Neuronal stem cell (in vitro differentiated cells): Measurements from ENCODE around the gene PDE1A.

ENCODE experiments used
- DNase-seq: peaks from one replicate; pipeline ENCODE4 v3.0.0-alpha.2; 2013; ENCODE audit warnings: low spot score
- H2AFZ ChIP-seq: one replicate; pipeline ENCODE4 v1.6.1; 2013; ENCODE audit warnings: mild to moderate bottlenecking, low read length, inconsistent platforms
- H2AK5ac ChIP-seq: 2 replicates; pipeline ENCODE4 v1.6.1; 2013; ENCODE audit warnings: low read depth, mild to moderate bottlenecking, inconsistent platforms, low read length, moderate library complexity, mixed read lengths
- H2BK120ac ChIP-seq: 2 replicates; pipeline ENCODE4 v1.6.1; 2013; ENCODE audit warnings: low read depth, mild to moderate bottlenecking, inconsistent platforms, low read length, moderate library complexity, mixed read lengths
- H2BK12ac ChIP-seq: one replicate; pipeline ENCODE4 v1.6.1; 2013; ENCODE audit warnings: low read length, inconsistent platforms
- H2BK15ac ChIP-seq: 2 replicates; pipeline ENCODE4 v1.6.1; 2013; ENCODE audit warnings: mild to moderate bottlenecking, low read length, inconsistent platforms, mixed read lengths
- H2BK5ac ChIP-seq: one replicate; pipeline ENCODE4 v1.6.1; 2013; ENCODE audit warnings: inconsistent platforms, mild to moderate bottlenecking, low read length, moderate library complexity
- H3K14ac ChIP-seq: one replicate; pipeline ENCODE4 v1.6.1; 2013; ENCODE audit warnings: low read length, inconsistent platforms
- H3K18ac ChIP-seq: 2 replicates; pipeline ENCODE4 v1.6.1; 2013; ENCODE audit warnings: low read length, inconsistent platforms
- H3K23ac ChIP-seq: 2 replicates; pipeline ENCODE4 v1.6.1; 2013; ENCODE audit warnings: low read depth, mild to moderate bottlenecking, mixed read lengths, low read length, inconsistent platforms; ENCODE audit not compliant: poor library complexity
- H3K27ac ChIP-seq: replicated peaks from 3 replicates; pipeline ENCODE4 v1.5.1; 2013; ENCODE audit warnings: low read length, inconsistent platforms
- H3K27me3 ChIP-seq, 3 experiments: 2 replicates each; pipeline ENCODE4 v1.6.1; 2013; ENCODE audit warnings: low read length in 3 of 3, mild to moderate bottlenecking in 2 of 3, inconsistent platforms in 1 of 3, low read depth in 1 of 3, mixed read lengths in 1 of 3, moderate library complexity in 1 of 3; ENCODE audit not compliant: control insufficient read depth in 3 of 3, insufficient read depth in 3 of 3
- H3K36me3 ChIP-seq, 2 donors: replicated peaks in 1 of 2; 2 replicates each; pipeline ENCODE4 v1.6.1; 2013; ENCODE audit warnings: low read length in 2 of 2; ENCODE audit not compliant: control insufficient read depth in 2 of 2, insufficient read depth in 2 of 2
- H3K4ac ChIP-seq: 2 replicates; pipeline ENCODE4 v1.6.1; 2013; ENCODE audit warnings: inconsistent platforms, mild to moderate bottlenecking, low read length, moderate library complexity
- H3K4me1 ChIP-seq, 2 donors: 1 replicate in 1 of 2; 2 replicates in 1 of 2; pipeline ENCODE4 v1.6.1; 2013; ENCODE audit warnings: low read length in 2 of 2, low read depth in 1 of 2; ENCODE audit not compliant: control insufficient read depth in 2 of 2, insufficient read depth in 1 of 2
- H3K4me2 ChIP-seq: one replicate; pipeline ENCODE4 v1.6.1; 2013; ENCODE audit warnings: mild to moderate bottlenecking, low read length, inconsistent platforms; ENCODE audit not compliant: insufficient read depth, poor library complexity, severe bottlenecking
- H3K4me3 ChIP-seq, 2 donors: 2 replicates each; pipeline ENCODE4 v1.5.1; 2013; ENCODE audit warnings: low read length in 2 of 2, mild to moderate bottlenecking in 2 of 2, inconsistent platforms in 1 of 2, moderate library complexity in 1 of 2
- H3K79me1 ChIP-seq: one replicate; pipeline ENCODE4 v1.6.1; 2013; ENCODE audit warnings: low read depth, mild to moderate bottlenecking, inconsistent platforms, low read length, moderate library complexity
- H3K9ac ChIP-seq: one replicate; pipeline ENCODE4 v1.6.1; 2013; ENCODE audit warnings: mild to moderate bottlenecking, low read depth, low read length, inconsistent platforms; ENCODE audit not compliant: poor library complexity
- H3K9me3 ChIP-seq, 2 donors: replicated peaks in 1 of 2; 2 replicates each; pipeline versions ENCODE3 to v1.6.1; 2013; ENCODE audit warnings: low read length in 2 of 2, mild to moderate bottlenecking in 2 of 2, inconsistent platforms in 1 of 2, low read depth in 1 of 2, mixed read lengths in 1 of 2, moderate library complexity in 1 of 2; ENCODE audit not compliant: control insufficient read depth in 2 of 2, insufficient read depth in 1 of 2
- H4K8ac ChIP-seq: one replicate; pipeline ENCODE4 v1.6.1; 2013; ENCODE audit warnings: low read depth, mild to moderate bottlenecking, inconsistent platforms, low read length, moderate library complexity
- H4K91ac ChIP-seq: one replicate; pipeline ENCODE4 v1.6.1; 2013; ENCODE audit warnings: low read length, low read depth, mild to moderate bottlenecking, inconsistent platforms; ENCODE audit not compliant: poor library complexity
- WGBS, 2 donors: extraction: QIAGEN DNeasy Blood & Tissue Kit; methylation state at CpG; one replicate each; pipeline ENCODE4 v1.1.7; 2013; ENCODE audit warnings: missing lambda C conversion rate in 2 of 2, mixed read lengths in 1 of 2; ENCODE audit not compliant: insufficient read length in 2 of 2, insufficient replicate concordance in 1 of 2; ENCODE audit errors: extremely low coverage in 2 of 2; 5-methylcytosine and 5-hydroxymethylcytosine counted together

The PDE1A gene

DNA sequence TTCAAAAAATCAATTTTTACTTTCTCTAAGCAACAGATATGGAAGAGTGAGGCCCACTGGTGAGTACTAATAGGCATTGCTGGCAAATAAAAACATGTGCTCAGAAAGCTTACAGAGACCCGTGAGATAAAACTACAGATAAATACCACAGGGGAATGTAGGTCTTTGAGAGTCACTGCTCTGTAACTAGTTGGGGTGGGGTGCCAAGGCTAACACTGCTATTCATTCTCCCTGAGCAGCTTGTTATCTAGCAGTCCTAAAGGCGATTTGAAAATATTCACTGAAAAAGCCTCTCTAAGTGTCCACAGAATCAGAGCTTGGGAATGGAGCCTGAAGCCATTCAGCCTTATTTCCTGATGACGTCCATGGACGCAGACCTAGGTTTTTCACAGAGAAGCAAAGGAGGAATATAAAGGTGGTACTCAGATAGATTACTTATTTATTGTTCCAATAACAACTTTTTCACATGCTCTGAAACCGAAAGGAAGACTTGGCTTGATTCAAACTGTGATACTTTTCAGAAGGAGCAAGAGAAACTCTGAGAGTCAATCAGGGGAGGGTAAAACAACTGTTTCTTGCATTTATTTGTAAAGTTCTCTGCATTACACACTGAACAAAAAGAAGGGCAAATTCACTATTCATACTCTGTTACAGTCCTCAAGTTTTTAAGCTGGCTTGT lies 252.8 kb downstream of the PDE1A start:
- no peak for DNase-seq
- Histone ChIP-seq H3K4me1 (no peaks in the 10 kb centered on the region), H3K27ac (no peak overlapping the region), H3K9ac (no peak overlapping the region), H4K8ac (no peak overlapping the region), H2BK5ac (no peak overlapping the region), H3K27me3 (no peaks in the 10 kb centered on the region), H3K36me3 (no peaks in the 10 kb centered on the region), H3K79me1 (no peaks in the 10 kb centered on the region), H2AFZ (no peak overlapping the region), H3K23ac (no peak overlapping the region), H3K4me2 (no peak overlapping the region), H2BK15ac (no peak overlapping the region), H3K14ac (no peak overlapping the region), H3K4ac (no peak overlapping the region), H3K18ac (no peak overlapping the region), H3K9me3 (peaks cover 0 to 6% of the 10 kb centered on the region in 2 donors), H3K4me3 (no peak overlapping the region), H2AK5ac (no peak overlapping the region), H2BK12ac (no peak overlapping the region), H4K91ac (no peak overlapping the region), H2BK120ac (no peak overlapping the region)
- WGBS, 2 donors: no CpG with 5 or more reads among the region's 5 CpGs

- DNase-seq: no peak
- Histone ChIP-seq H3K4me1 (no peaks in the 10 kb centered on the region), H3K14ac (no peak overlapping the region), H2BK12ac (no peak overlapping the region), H2BK15ac (no peak overlapping the region), H2AK5ac (no peak overlapping the region), H3K27ac (no peak overlapping the region), H3K27me3 (no peaks in the 10 kb centered on the region), H2AFZ (no peak overlapping the region), H3K18ac (no peak overlapping the region), H3K23ac (no peak overlapping the region), H3K9ac (no peak overlapping the region), H3K4me3 (no peak overlapping the region), H3K4me2 (no peak overlapping the region), H3K4ac (no peak overlapping the region), H3K79me1 (no peaks in the 10 kb centered on the region), H3K9me3 (no peaks in the 10 kb centered on the region), H2BK120ac (no peak overlapping the region), H4K91ac (no peak overlapping the region), H3K36me3 (no peaks in the 10 kb centered on the region), H2BK5ac (no peak overlapping the region), H4K8ac (no peak overlapping the region)
- no CpG with 5 or more reads among the region's 3 CpGs for WGBS, 2 donors
These were observed 256.5 kb downstream of the PDE1A start for GRCh38 chr2:182170341-182170740.

DNA sequence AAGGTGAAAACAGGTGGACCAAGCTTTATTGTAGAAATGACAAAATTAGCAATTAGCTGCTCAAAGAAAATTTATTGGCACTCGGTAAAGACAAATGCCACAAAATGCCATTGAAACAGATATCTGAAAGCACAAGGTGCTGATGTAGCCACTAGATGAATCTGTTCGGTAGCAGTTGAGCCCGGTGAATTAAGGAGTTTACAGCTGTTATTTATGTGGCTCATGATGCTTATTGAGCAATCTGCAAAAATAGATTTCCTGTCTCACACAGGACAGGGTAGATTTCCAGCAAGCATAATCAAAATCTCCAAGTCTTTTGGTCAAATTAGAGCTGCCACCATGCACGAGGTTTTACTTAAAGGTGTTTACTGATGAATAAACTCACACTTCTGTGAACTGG lies 259.0 kb downstream of the PDE1A start:
- H3K4me3 ChIP-seq: no peak overlapping the region
- H3K27ac ChIP-seq: no peak overlapping the region
- no peak overlapping the region for H3K4me2 ChIP-seq
- no CpG with 5 or more reads among the region's 4 CpGs for WGBS, 2 donors
- DNase-seq: no peak
- no peak overlapping the region for H2BK12ac ChIP-seq
- H2BK15ac ChIP-seq: no peak overlapping the region
- no peak overlapping the region for H2AK5ac ChIP-seq
- H3K4ac ChIP-seq: no peak overlapping the region
- H3K23ac ChIP-seq: no peak overlapping the region
- H3K18ac ChIP-seq: no peak overlapping the region
- no peaks in the 10 kb centered on the region for H3K36me3 ChIP-seq
- no peak overlapping the region for H2AFZ ChIP-seq
- no peaks in the 10 kb centered on the region for H3K4me1 ChIP-seq
- H4K91ac ChIP-seq: no peak overlapping the region
- H3K27me3 ChIP-seq: no peaks in the 10 kb centered on the region
- H3K9me3 ChIP-seq: no peaks in the 10 kb centered on the region
- no peak overlapping the region for H3K14ac ChIP-seq
- no peaks in the 10 kb centered on the region for H3K79me1 ChIP-seq
- H3K9ac ChIP-seq: no peak overlapping the region
- H2BK5ac ChIP-seq: no peak overlapping the region
- no peak overlapping the region for H2BK120ac ChIP-seq
- H4K8ac ChIP-seq: no peak overlapping the region

GRCh38 chr2:182166841-182167240 lies 260.0 kb downstream of the PDE1A start:
- Histone ChIP-seq H2BK120ac (no peak overlapping the region), H2BK5ac (no peak overlapping the region), H4K91ac (no peak overlapping the region), H3K27ac (no peak overlapping the region), H3K23ac (no peak overlapping the region), H3K9ac (no peak overlapping the region), H3K4me2 (no peak overlapping the region), H3K4me1 (no peaks in the 10 kb centered on the region), H3K36me3 (no peaks in the 10 kb centered on the region), H2AK5ac (no peak overlapping the region), H3K4ac (no peak overlapping the region), H3K18ac (no peak overlapping the region), H2BK15ac (no peak overlapping the region), H3K9me3 (no peaks in the 10 kb centered on the region), H3K4me3 (no peak overlapping the region), H3K14ac (no peak overlapping the region), H4K8ac (no peak overlapping the region), H3K27me3 (no peaks in the 10 kb centered on the region), H3K79me1 (no peaks in the 10 kb centered on the region), H2BK12ac (no peak overlapping the region), H2AFZ (no peak overlapping the region)
- DNase-seq: no peak
- WGBS, 2 donors: no CpG with 5 or more reads among the region's 2 CpGs
